ENCODE data around the gene RTN3. TPM values are rescaled to one million over a fixed set of nuclear protein-coding genes. Genes with fewer than 3 reads are reported as not detected.

Gene RTN3
- polyA plus RNA-seq, 3 donors: 123 to 341 (median 232) TPM

DNA sequence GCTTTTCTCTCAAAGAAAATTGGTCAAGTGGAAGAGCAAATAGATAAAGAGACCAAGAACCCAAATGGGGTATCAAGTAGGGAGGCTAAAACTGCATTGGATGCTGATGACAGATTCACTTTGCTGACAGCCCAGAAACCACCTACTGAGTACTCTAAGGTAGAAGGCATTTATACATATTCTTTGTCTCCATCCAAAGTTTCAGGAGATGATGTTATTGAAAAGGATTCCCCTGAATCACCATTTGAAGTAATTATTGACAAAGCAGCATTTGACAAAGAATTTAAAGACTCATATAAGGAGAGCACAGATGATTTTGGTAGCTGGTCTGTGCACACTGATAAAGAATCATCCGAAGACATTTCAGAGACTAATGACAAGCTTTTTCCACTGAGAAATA, 37.7 kb downstream of the RTN3 start:
- Histone ChIP-seq H3K27ac (ENCODE audit: low read depth in 1 of 2, low read length in 2 of 2) (no peak overlapping the region), H4K20me1 (ENCODE audit: insufficient read depth, low read length) (peaks cover 100% of the 10 kb centered on the region), H3K9me3 (replicated peaks in 1 of 2; ENCODE audit: control insufficient read depth in 1 of 2, insufficient read depth in 1 of 2, low read length in 2 of 2) (no peaks in the 10 kb centered on the region), H3K9ac (ENCODE audit: insufficient read depth, low read length, poor library complexity, severe bottlenecking) (no peak overlapping the region), H3K36me3 (replicated peaks in 1 of 2; ENCODE audit: control insufficient read depth in 1 of 2, insufficient read depth in 2 of 2, low read length in 2 of 2) (peaks cover 6 to 34% of the 10 kb centered on the region in 2 donors), H3K4me3 (replicated peaks in 1 of 3; ENCODE audit: low read depth in 2 of 3, low read length in 3 of 3) (no peak overlapping the region), H3K4me2 (replicated peaks; ENCODE audit: extremely low read depth, low read length, poor library complexity, severe bottlenecking) (no peak overlapping the region), H3K4me1 (ENCODE audit: control insufficient read depth in 1 of 2, insufficient read depth in 2 of 2, low read length in 2 of 2) (no peaks in the 10 kb centered on the region), H3K79me2 (ENCODE audit: insufficient read depth, low read length) (peaks cover 100% of the 10 kb centered on the region), H2AFZ (ENCODE audit: insufficient read depth, low read depth, low read length, poor library complexity, severe bottlenecking) (no peak overlapping the region), H3K27me3 (ENCODE audit: control insufficient read depth in 2 of 2, insufficient read depth in 2 of 2, low read length in 2 of 2) (no peaks in the 10 kb centered on the region)
- intact Hi-C loops (cut with micrococcal nuclease): no loop called here
- no peak for DNase-seq
- Mint-ChIP-seq H3K36me3 (peaks cover 18 to 33% of the 10 kb centered on the region in 2 donors), H3K4me1 (peaks cover 8% of the 10 kb centered on the region), H3K27ac (no peak overlapping the region), H3K9me3 (no peaks in the 10 kb centered on the region), H3K4me3 (no peak overlapping the region), H3K27me3 (ENCODE audit: low read depth in 3 of 3) (no peaks in the 10 kb centered on the region)
- 100% methylated on average over 1 of the region's 1 CpG for WGBS (ENCODE audit: insufficient coverage)
- TF ChIP-seq, protein P1, sequence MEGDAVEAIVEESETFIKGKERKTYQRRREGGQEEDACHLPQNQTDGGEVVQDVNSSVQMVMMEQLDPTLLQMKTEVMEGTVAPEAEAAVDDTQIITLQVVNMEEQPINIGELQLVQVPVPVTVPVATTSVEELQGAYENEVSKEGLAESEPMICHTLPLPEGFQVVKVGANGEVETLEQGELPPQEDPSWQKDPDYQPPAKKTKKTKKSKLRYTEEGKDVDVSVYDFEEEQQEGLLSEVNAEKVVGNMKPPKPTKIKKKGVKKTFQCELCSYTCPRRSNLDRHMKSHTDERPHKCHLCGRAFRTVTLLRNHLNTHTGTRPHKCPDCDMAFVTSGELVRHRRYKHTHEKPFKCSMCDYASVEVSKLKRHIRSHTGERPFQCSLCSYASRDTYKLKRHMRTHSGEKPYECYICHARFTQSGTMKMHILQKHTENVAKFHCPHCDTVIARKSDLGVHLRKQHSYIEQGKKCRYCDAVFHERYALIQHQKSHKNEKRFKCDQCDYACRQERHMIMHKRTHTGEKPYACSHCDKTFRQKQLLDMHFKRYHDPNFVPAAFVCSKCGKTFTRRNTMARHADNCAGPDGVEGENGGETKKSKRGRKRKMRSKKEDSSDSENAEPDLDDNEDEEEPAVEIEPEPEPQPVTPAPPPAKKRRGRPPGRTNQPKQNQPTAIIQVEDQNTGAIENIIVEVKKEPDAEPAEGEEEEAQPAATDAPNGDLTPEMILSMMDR (IDR thresholded peaks at IDR 0.05): no peak

DNA sequence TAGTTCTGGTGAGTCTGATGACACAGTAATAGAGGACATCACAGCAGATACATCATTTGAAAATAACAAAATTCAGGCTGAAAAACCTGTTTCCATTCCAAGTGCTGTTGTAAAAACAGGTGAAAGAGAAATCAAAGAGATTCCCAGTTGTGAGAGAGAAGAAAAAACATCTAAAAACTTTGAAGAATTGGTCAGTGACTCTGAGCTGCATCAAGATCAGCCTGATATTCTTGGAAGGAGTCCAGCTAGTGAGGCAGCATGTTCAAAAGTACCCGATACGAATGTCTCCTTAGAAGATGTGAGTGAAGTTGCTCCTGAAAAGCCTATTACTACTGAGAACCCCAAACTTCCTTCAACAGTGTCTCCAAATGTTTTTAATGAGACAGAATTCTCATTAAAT, 38.7 kb downstream of the RTN3 start:
- Histone ChIP-seq H3K79me2 (ENCODE audit: insufficient read depth, low read length) (peaks cover 100% of the 10 kb centered on the region), H3K4me2 (replicated peaks; ENCODE audit: extremely low read depth, low read length, poor library complexity, severe bottlenecking) (no peak overlapping the region), H3K36me3 (replicated peaks in 1 of 2; ENCODE audit: control insufficient read depth in 1 of 2, insufficient read depth in 2 of 2, low read length in 2 of 2) (peaks cover 0 to 27% of the 10 kb centered on the region in 2 donors), H2AFZ (ENCODE audit: insufficient read depth, low read depth, low read length, poor library complexity, severe bottlenecking) (no peak overlapping the region), H3K27me3 (ENCODE audit: control insufficient read depth in 2 of 2, insufficient read depth in 2 of 2, low read length in 2 of 2) (no peaks in the 10 kb centered on the region), H3K27ac (ENCODE audit: low read depth in 1 of 2, low read length in 2 of 2) (no peak overlapping the region), H3K4me1 (ENCODE audit: control insufficient read depth in 1 of 2, insufficient read depth in 2 of 2, low read length in 2 of 2) (no peaks in the 10 kb centered on the region), H4K20me1 (ENCODE audit: insufficient read depth, low read length) (peaks cover 100% of the 10 kb centered on the region), H3K9ac (ENCODE audit: insufficient read depth, low read length, poor library complexity, severe bottlenecking) (no peak overlapping the region), H3K4me3 (replicated peaks in 1 of 3; ENCODE audit: low read depth in 2 of 3, low read length in 3 of 3) (no peak overlapping the region), H3K9me3 (replicated peaks in 1 of 2; ENCODE audit: control insufficient read depth in 1 of 2, insufficient read depth in 1 of 2, low read length in 2 of 2) (no peaks in the 10 kb centered on the region)
- Mint-ChIP-seq H3K4me1 (peaks cover 5% of the 10 kb centered on the region), H3K36me3 (peaks cover 15 to 27% of the 10 kb centered on the region in 2 donors), H3K27ac (no peak overlapping the region), H3K4me3 (no peak overlapping the region), H3K9me3 (no peaks in the 10 kb centered on the region), H3K27me3 (ENCODE audit: low read depth in 3 of 3) (no peaks in the 10 kb centered on the region)
- DNase-seq: no peak
- intact Hi-C loops (cut with micrococcal nuclease): loop anchor here in 1 of 2 donors (10.0 kb wide), 1 partner anchor 675 kb away; no protein-coding TSS in a partner anchor
- no CpG with 5 or more reads among the region's 2 CpGs for WGBS (ENCODE audit: insufficient coverage)
- TF ChIP-seq, protein P1 (IDR thresholded peaks at IDR 0.05): no peak

All from CD14-positive monocyte (primary cell).